ENCODE results near the gene MEI4. TPM values are rescaled to one million over a fixed set of nuclear protein-coding genes. Genes with fewer than 3 reads are reported as not detected.

The MEI4 gene
- total RNA-seq, 4 donors from 2014 or later = not detected

DNA sequence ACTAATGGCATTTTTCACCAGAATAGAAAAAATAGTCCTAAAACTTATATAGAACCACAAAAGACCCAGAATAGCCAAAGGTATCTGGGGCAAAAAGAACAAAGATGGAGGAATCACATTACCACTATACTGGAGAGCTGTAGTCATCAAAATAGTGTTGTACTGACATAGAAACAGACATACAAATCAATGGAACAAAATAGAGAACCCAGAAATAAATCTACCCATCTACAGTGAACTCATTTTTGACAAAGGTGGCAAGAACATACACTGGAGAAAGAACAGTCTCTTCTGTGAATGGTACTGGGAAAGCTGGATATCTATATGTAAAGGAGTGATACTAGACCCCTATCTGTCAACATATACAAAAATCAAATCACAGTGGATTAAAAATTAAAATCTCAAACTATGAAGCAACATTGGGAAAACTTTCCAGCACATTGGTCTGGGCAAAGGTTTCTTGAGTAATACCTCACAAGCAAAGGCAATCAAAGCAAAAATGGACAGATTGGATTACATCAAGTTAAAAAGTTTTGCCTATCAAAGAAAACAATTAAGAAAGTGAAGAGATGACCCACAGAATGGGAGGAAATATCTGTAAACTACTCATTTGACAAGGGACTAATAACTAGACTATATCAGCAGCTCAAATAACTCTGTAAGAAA, 120.5 kb downstream of the MEI4 start:
- Histone ChIP-seq H3K4me1 (no peaks in the 10 kb centered on the region), H3K27me3 (no peaks in the 10 kb centered on the region), H3K27ac (no peak overlapping the region), H3K36me3 (no peaks in the 10 kb centered on the region), H3K4me3 (no peak overlapping the region), H3K9me3 (no peaks in the 10 kb centered on the region)
- in situ Hi-C loops (cut with MboI; ENCODE audit: low sequenced_read_pairs in 4 of 4) (no loop called here), intact Hi-C loops (cut with DNase I; ENCODE audit: low total_unique reads) (no loop called here)
- ATAC-seq (no peak), DNase-seq (no peak)
- no peak for TF ChIP-seq POLR2A (IDR thresholded peaks at IDR 0.05)
- TF ChIP-seq, protein P1, sequence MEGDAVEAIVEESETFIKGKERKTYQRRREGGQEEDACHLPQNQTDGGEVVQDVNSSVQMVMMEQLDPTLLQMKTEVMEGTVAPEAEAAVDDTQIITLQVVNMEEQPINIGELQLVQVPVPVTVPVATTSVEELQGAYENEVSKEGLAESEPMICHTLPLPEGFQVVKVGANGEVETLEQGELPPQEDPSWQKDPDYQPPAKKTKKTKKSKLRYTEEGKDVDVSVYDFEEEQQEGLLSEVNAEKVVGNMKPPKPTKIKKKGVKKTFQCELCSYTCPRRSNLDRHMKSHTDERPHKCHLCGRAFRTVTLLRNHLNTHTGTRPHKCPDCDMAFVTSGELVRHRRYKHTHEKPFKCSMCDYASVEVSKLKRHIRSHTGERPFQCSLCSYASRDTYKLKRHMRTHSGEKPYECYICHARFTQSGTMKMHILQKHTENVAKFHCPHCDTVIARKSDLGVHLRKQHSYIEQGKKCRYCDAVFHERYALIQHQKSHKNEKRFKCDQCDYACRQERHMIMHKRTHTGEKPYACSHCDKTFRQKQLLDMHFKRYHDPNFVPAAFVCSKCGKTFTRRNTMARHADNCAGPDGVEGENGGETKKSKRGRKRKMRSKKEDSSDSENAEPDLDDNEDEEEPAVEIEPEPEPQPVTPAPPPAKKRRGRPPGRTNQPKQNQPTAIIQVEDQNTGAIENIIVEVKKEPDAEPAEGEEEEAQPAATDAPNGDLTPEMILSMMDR (IDR thresholded peaks at IDR 0.05 in 4 of 5, conservative IDR thresholded peaks at IDR 0.05 in 1 of 5) = no peak

DNA sequence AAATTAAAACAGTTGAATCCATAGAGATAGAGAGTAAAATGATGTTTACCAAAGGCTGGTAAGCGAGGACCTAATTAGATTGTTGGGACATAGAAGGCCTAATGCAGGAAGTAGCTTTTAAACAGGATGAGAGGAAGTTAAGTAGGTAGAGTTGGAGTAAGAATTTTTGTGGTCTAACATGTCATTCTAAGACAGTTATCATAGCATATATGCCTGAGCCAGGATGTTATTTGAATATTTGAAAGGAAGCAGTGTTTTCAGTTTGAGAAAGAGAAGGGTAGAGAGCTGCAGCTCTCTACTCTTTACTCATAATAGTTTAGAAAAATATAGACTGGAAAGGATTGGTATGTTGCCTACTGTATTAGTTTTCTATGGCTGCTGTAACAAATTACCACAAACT, 121.6 kb downstream of the MEI4 start:
- ATAC-seq = no peak
- intact Hi-C loops (cut with DNase I; ENCODE audit: low total_unique reads) = no loop called here
- Histone ChIP-seq H3K4me3 (no peak overlapping the region), H3K27ac (no peak overlapping the region), H3K27me3 (no peaks in the 10 kb centered on the region), H3K36me3 (no peaks in the 10 kb centered on the region), H3K4me1 (no peaks in the 10 kb centered on the region), H3K9me3 (no peaks in the 10 kb centered on the region)
- no peak for TF ChIP-seq POLR2A (IDR thresholded peaks at IDR 0.05)
- TF ChIP-seq, protein P1 (IDR thresholded peaks at IDR 0.05 in 4 of 5, conservative IDR thresholded peaks at IDR 0.05 in 1 of 5) = no peak
- in situ Hi-C loops (cut with MboI; ENCODE audit: low sequenced_read_pairs in 4 of 4) = no loop called here
- DNase-seq = no peak

DNA sequence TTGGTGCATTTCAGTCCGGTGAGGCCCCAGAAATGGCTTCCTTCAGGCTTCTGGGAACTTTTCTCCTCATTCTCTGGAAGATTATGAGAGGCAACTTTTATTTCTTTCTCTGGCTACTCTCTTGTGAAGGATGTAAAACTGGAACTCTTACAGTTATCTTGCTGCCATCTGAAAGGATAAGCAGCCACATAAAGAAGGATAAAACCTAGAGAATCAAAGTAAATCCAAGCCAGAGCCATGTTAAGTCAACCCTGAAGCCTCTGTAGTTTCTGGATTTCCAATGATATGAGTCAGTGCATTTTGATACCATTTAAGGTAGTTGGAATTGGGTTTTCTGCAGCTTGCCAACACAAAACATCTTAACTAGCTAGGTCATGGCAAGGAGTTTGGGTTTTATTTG, 123.6 kb downstream of the MEI4 start:
- Histone ChIP-seq H3K27ac (no peak overlapping the region), H3K27me3 (no peaks in the 10 kb centered on the region), H3K9me3 (no peaks in the 10 kb centered on the region), H3K4me3 (no peak overlapping the region), H3K36me3 (no peaks in the 10 kb centered on the region), H3K4me1 (no peaks in the 10 kb centered on the region)
- in situ Hi-C loops (cut with MboI; ENCODE audit: low sequenced_read_pairs in 4 of 4) = no loop called here
- no peak for TF ChIP-seq POLR2A (IDR thresholded peaks at IDR 0.05)
- TF ChIP-seq, protein P1 (IDR thresholded peaks at IDR 0.05 in 4 of 5, conservative IDR thresholded peaks at IDR 0.05 in 1 of 5) = no peak
- no peak for ATAC-seq
- DNase-seq = no peak
- intact Hi-C loops (cut with DNase I; ENCODE audit: low total_unique reads) = no loop called here

DNA sequence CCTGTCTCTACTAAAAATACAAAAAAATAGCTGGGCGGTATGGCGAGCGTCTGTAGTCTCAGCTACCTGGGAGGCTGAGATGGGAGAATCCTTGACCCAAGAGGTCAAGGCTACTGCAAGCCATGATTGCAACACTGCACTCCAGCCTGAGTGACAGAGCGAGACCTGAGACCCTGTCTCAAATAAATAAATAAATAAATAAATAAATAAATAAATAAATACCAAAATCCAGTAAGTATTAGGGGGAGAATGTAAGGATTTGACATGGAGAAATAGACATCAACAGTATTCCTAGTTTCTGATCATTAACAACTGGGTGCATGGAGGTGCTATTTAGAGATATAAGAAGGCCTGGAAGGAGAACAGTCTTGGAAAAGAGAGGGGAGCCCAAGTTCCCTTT, 125.7 kb downstream of the MEI4 start:
- Histone ChIP-seq H3K4me3 (no peak overlapping the region), H3K9me3 (no peaks in the 10 kb centered on the region), H3K27ac (no peak overlapping the region), H3K36me3 (no peaks in the 10 kb centered on the region), H3K27me3 (no peaks in the 10 kb centered on the region), H3K4me1 (no peaks in the 10 kb centered on the region)
- no peak for DNase-seq
- no peak for ATAC-seq
- in situ Hi-C loops (cut with MboI; ENCODE audit: low sequenced_read_pairs in 4 of 4) (no loop called here), intact Hi-C loops (cut with DNase I; ENCODE audit: low total_unique reads) (no loop called here)
- TF ChIP-seq POLR2A (IDR thresholded peaks at IDR 0.05) = no peak

DNA sequence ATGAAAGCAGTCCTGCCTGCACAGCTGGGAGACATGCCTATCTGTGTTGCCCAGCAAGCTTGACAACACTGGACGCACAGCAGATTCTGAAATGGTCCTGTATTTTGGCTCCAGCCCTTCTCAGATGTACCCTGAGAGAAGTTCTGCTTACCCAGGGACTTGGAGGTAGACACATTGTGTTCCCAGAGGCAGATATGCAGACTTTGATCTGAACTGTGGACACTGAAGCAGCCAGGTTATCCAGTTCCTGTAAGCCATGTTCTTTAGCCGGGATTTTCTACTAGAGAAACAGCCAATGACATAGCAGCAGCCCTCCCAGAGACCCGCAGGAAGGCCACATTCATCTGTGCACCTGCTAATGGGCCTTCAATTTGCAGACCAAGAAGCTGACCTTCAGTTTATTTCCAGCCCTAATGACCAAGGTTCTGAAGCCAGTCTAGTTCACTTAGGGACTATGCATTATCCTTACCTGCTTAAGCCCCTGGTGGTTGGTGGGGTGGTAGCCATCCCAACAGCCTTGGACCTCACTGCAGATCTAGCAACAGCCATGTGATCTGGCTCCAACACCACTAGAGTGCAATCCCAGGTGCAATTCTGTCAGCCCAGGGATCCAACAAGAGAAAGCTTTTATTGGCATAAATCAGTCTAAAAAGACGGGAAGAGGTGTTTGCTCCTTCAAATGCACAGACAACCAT, 134.2 kb downstream of the MEI4 start:
- no peak for DNase-seq
- TF ChIP-seq POLR2A (IDR thresholded peaks at IDR 0.05) = no peak
- TF ChIP-seq, protein P1 (IDR thresholded peaks at IDR 0.05 in 4 of 5, conservative IDR thresholded peaks at IDR 0.05 in 1 of 5) = no peak
- ATAC-seq = no peak
- Histone ChIP-seq H3K36me3 (no peaks in the 10 kb centered on the region), H3K27me3 (no peaks in the 10 kb centered on the region), H3K9me3 (no peaks in the 10 kb centered on the region), H3K4me1 (no peaks in the 10 kb centered on the region), H3K4me3 (no peak overlapping the region), H3K27ac (no peak overlapping the region)
- in situ Hi-C loops (cut with MboI; ENCODE audit: low sequenced_read_pairs in 4 of 4) = no loop called here
- intact Hi-C loops (cut with DNase I; ENCODE audit: low total_unique reads) = no loop called here
